Renal pelvis (tissue), 4 donors: ENCODE results near the gene CCNB1. TPM values are rescaled to one million over a fixed set of nuclear protein-coding genes. Genes with fewer than 3 reads are reported as not detected.
"Not testable (repeated sequence)": the region's sequence is repeated elsewhere in the genome, so short reads cannot be mapped to it uniquely, and the experiment has no call there.

Source experiments
- DNase-seq: peaks from one replicate; pipeline ENCODE4 v3.0.0-alpha.2; 2013
- polyA plus RNA-seq, 3 donors: library from polyadenylated mRNA; unstranded; fragments of 120-200 nt; gene quantifications; one replicate each; pipeline ENCODE4 v1.2.1, GENCODE V29; 2013; ENCODE audit not compliant: insufficient read length in 3 of 3

The CCNB1 gene
- polyA plus RNA-seq, 3 donors = 92.7 to 104 (median 93.2) TPM

GRCh38 chr5:69167493-69167855 is 524 bp downstream of the CCNB1 start:
- no peak for DNase-seq

GRCh38 chr5:69167929-69168328 is 979 bp downstream of the CCNB1 start:
- DNase-seq = no peak

- DNase-seq = no peak
Observed at GRCh38 chr5:69170495-69170894, 3.5 kb downstream of the CCNB1 start.

- no peak for DNase-seq
Observed at GRCh38 chr5:69170969-69171368, 4.0 kb downstream of the CCNB1 start.

GRCh38 chr5:69181659-69182293 is 14.8 kb downstream of the CCNB1 start:
- DNase-seq = not testable (repeated sequence)

GRCh38 chr5:69184621-69185020 is 17.7 kb downstream of the CCNB1 start:
- no peak for DNase-seq

- DNase-seq = no peak
Observed at GRCh38 chr5:69187342-69187741, 20.4 kb downstream of the CCNB1 start.

GRCh38 chr5:69188811-69189161 is 21.8 kb downstream of the CCNB1 start:
- DNase-seq = no peak

- peak; percentile 94 for DNase-seq
Observed at GRCh38 chr5:69189162-69190086, 22.5 kb downstream of the CCNB1 start, which contains the start of gene CENPH. TSS of gene CENPH (plus strand) at chr5:69189583. CDS start at chr5:69189635, 52 bp downstream.

GRCh38 chr5:69202497-69202896 is 35.5 kb downstream of the CCNB1 start:
- no peak for DNase-seq

GRCh38 chr5:69206528-69207190 is 39.7 kb downstream of the CCNB1 start:
- DNase-seq = no peak

GRCh38 chr5:69209602-69210001 is 42.7 kb downstream of the CCNB1 start:
- no peak for DNase-seq

GRCh38 chr5:69211200-69211599 is 44.2 kb downstream of the CCNB1 start:
- DNase-seq = no peak

- DNase-seq = no peak
Observed at GRCh38 chr5:69212022-69212421, 45.1 kb downstream of the CCNB1 start.

- no peak for DNase-seq
Observed at GRCh38 chr5:69213513-69214215, 46.7 kb downstream of the CCNB1 start.

GRCh38 chr5:69217151-69217511 is 50.2 kb downstream of the CCNB1 start:
- no peak for DNase-seq

- peak; percentile 93 for DNase-seq
Observed at GRCh38 chr5:69217548-69218526, 50.9 kb downstream of the CCNB1 start.

GRCh38 chr5:69219939-69220338 is 53.0 kb downstream of the CCNB1 start:
- no peak for DNase-seq

GRCh38 chr5:69220371-69220770 is 53.4 kb downstream of the CCNB1 start:
- DNase-seq = not testable (repeated sequence)

GRCh38 chr5:69220833-69221232 is 53.9 kb downstream of the CCNB1 start:
- not testable (repeated sequence) for DNase-seq

- no peak for DNase-seq
Observed at GRCh38 chr5:69224520-69224919, 57.6 kb downstream of the CCNB1 start.
